Measurements from ENCODE around the gene PHLPP1.
"Not testable (repeated sequence)": the region's sequence is repeated elsewhere in the genome, so short reads cannot be mapped to it uniquely, and the experiment has no call there.

PHLPP1 gene

GRCh38 chr18:62807396-62807795 is 92.1 kb downstream of the PHLPP1 start:
- no peak for DNase-seq (ENCODE audit: low read depth in 2 of 2, low spot score in 1 of 2)

GRCh38 chr18:62808123-62808522 is 92.8 kb downstream of the PHLPP1 start:
- DNase-seq (ENCODE audit: low read depth in 2 of 2, low spot score in 1 of 2), result no peak

GRCh38 chr18:62809445-62809844 is 94.1 kb downstream of the PHLPP1 start:
- DNase-seq (ENCODE audit: low read depth in 2 of 2, low spot score in 1 of 2), result not testable (repeated sequence)

- DNase-seq (ENCODE audit: low read depth in 2 of 2, low spot score in 1 of 2), result no peak
Measured at GRCh38 chr18:62809900-62810299, 94.6 kb downstream of the PHLPP1 start.

- DNase-seq (ENCODE audit: low read depth in 2 of 2, low spot score in 1 of 2), result no peak
Measured at GRCh38 chr18:62810682-62811081, 95.3 kb downstream of the PHLPP1 start.

GRCh38 chr18:62811674-62812073 is 96.3 kb downstream of the PHLPP1 start:
- no peak for DNase-seq (ENCODE audit: low read depth in 2 of 2, low spot score in 1 of 2)

GRCh38 chr18:62812242-62812641 is 96.9 kb downstream of the PHLPP1 start:
- no peak for DNase-seq (ENCODE audit: low read depth in 2 of 2, low spot score in 1 of 2)

GRCh38 chr18:62812876-62813275 is 97.5 kb downstream of the PHLPP1 start:
- DNase-seq (ENCODE audit: low read depth in 2 of 2, low spot score in 1 of 2), result no peak

- DNase-seq (ENCODE audit: low read depth in 2 of 2, low spot score in 1 of 2), result no peak
Measured at GRCh38 chr18:62814132-62814759, 98.9 kb downstream of the PHLPP1 start.

- no peak for DNase-seq (ENCODE audit: low read depth in 2 of 2, low spot score in 1 of 2)
Measured at GRCh38 chr18:62825382-62825781, 110.0 kb downstream of the PHLPP1 start.

- no peak for DNase-seq (ENCODE audit: low read depth in 2 of 2, low spot score in 1 of 2)
Measured at GRCh38 chr18:62827397-62827796, 112.1 kb downstream of the PHLPP1 start.

- DNase-seq (ENCODE audit: low read depth in 2 of 2, low spot score in 1 of 2), result no peak
Measured at GRCh38 chr18:62828091-62828640, 112.8 kb downstream of the PHLPP1 start.

- DNase-seq (ENCODE audit: low read depth in 2 of 2, low spot score in 1 of 2), result no peak
Measured at GRCh38 chr18:62828852-62829251, 113.5 kb downstream of the PHLPP1 start.

GRCh38 chr18:62829936-62830335 is 114.6 kb downstream of the PHLPP1 start:
- DNase-seq (ENCODE audit: low read depth in 2 of 2, low spot score in 1 of 2), result no peak

GRCh38 chr18:62832282-62832681 is 116.9 kb downstream of the PHLPP1 start:
- no peak for DNase-seq (ENCODE audit: low read depth in 2 of 2, low spot score in 1 of 2)

GRCh38 chr18:62833494-62833893 is 118.2 kb downstream of the PHLPP1 start:
- no peak for DNase-seq (ENCODE audit: low read depth in 2 of 2, low spot score in 1 of 2)

GRCh38 chr18:62834715-62835114 is 119.4 kb downstream of the PHLPP1 start:
- no peak for DNase-seq (ENCODE audit: low read depth in 2 of 2, low spot score in 1 of 2)

GRCh38 chr18:62837011-62837410 is 121.7 kb downstream of the PHLPP1 start:
- no peak for DNase-seq (ENCODE audit: low read depth in 2 of 2, low spot score in 1 of 2)

- DNase-seq (ENCODE audit: low read depth in 2 of 2, low spot score in 1 of 2), result no peak
Measured at GRCh38 chr18:62838475-62839098, 123.2 kb downstream of the PHLPP1 start.

- no peak for DNase-seq (ENCODE audit: low read depth in 2 of 2, low spot score in 1 of 2)
Measured at GRCh38 chr18:62839874-62840713, 124.8 kb downstream of the PHLPP1 start.

- no peak for DNase-seq (ENCODE audit: low read depth in 2 of 2, low spot score in 1 of 2)
Measured at GRCh38 chr18:62841405-62841804, 126.1 kb downstream of the PHLPP1 start.

- no peak for DNase-seq (ENCODE audit: low read depth in 2 of 2, low spot score in 1 of 2)
Measured at GRCh38 chr18:62842898-62843297, 127.6 kb downstream of the PHLPP1 start.

Measured in stimulated activated CD8-positive, alpha-beta memory T cell treated with anti-CD3 and anti-CD28 coated beads, Interleukin-4, amount 100 ng/mL, for 1 hour (primary cell).